Measurements from ENCODE around the gene NRBF2. TPM values are rescaled to one million over a fixed set of nuclear protein-coding genes. Genes with fewer than 3 reads are reported as not detected.
"Not testable (repeated sequence)": the region's sequence is repeated elsewhere in the genome, so short reads cannot be mapped to it uniquely, and the experiment has no call there.

Gene NRBF2
- 21.0 TPM for total RNA-seq

DNA sequence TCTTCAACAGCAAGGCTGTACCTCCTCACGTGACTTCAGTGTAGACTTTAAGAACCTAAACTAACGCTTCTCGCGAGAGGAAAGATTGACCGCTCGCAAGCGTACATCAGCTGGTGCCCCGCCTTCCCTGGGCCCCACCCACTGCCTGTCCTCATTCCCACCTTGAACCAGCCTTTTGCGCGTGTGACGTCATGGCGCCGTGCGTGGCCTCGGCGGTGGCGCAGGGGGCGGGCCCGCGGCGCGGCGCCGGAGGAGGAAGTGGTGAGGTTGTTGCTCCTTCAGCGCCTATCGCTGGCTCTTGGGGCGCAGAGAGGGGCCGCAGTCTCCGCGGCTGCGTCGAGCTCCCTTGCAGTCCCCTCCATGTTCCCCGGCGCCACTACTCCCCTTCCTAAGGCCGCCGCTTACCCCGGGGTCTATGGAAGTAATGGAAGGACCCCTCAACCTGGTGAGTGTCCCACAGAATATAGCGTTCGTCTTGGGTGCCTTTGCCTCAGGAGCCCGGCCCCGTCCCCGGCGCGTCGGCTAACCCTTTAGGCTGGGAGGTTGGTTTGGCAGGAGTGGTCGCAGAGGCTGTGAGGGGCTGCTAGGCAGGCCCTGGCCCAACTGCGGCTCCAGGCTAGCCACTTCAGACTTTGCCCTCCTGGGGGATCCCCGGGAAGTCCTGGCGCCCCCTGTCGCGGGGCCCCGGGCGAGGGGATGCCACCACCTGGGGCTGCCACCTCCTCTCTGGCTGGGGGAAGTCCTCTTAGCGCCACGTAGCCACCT, at the start of gene NRBF2:
Gene NRBF2 (plus strand): TSS at position 273 of the 765 bp plus-strand sequence. CDS start 143 bp downstream, at position 416.
- peak; percentile 99 for DNase-seq

DNA sequence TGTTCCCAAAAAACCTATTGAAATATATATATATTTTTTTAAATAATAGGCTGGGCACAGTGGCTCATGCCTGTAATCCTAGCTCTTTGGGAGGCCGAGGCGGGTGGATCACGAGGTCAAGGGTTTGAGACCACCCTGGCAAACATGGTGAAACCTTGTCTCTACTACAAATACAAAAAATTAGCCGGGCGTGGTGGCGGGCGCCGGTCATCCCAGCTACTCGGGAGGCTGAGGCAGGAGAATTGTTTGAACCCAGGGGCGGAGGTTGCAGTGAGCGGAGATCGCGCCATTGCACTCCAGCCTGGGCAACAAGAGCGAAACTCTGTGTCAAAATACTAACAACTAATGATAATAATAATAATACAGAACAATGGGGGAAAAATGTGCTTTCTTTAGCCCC, 49.7 kb upstream of the NRBF2 start:
- not testable (repeated sequence) for DNase-seq

DNA sequence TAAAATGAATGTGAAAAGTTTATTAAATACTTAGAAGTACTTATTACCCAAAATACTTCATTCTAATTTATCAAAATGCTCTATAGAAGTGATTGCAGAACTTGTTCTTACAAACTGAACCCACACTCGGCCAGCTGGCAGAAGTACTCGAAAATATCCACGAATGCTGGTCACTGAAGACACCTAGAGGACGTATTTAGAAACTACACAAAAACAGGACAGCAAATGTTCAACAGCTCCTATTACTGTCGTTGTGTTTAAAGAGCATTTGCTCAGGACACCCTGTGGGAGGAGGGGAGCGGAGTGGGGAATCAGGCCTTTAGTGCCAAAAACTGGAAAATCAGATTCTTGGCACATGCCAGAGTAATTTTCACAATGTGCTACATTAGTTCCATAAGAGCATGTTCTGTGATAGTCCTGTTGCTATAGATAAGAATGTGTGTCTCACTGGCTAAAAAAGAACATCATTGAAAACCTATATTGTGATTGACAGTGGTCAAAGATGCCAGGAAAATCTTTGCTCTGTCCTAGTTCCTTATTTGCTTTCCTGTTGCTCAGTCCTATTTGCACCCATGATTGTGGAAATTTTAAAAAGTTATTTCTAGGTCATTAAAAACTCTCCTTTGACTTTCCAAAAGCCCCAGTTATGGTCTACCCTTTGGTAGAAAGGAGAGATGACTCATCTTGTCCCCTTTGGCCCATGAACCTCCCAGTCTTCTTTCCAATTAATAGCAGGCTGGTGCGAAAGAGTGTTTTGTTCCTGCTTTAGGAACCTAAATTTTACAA, 49.0 kb upstream of the NRBF2 start:
- peak; percentile 89 for DNase-seq

DNA sequence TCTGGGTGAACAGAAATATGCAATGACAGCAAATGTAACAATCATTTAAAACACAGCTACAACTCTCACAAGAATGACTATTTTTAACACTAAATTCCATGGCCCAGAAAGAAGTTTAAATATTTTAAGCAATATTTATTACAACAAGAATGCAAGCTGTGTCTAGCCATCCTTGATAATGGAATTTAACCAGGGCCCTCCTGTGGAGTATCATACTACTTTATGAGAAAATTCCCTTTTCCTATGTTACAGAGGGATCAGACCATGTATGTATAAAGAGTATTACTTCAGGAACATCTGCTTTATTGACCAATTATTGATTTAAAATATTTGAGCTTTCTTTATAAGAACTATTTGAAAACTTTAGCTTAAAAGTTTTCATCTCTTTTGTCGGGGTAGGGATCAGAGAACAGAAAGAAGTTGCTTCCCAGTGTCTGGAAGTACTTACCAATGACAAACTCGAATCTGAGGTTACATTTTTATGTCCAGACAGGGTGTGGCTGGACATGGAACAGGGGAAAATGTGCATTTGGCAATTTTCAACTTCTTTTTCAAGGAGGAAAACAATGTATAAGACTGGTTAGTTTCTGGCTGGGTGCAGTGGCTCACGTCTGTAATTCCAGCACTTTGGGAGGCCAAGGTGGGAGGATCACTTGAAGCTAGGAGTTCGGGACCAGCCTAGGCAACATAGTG, 48.3 kb upstream of the NRBF2 start:
- no peak for DNase-seq

DNA sequence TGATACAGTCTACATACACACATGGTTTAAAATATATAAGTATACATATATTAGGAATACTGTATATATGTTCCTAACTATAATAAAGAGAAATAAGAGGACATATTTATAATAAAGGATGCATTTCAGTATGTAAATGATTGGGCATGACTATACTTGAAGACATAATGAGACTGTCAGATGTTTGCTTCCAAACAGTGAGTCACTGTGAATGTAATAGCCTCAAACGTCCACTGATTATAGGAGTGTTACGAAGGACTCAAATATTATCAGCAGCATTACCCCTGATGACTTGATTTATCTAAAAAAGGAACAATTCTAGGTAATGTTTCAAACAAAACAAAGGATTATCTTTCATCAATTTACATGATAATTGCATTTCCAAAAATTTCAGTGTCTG, 39.9 kb upstream of the NRBF2 start:
- DNase-seq: no peak

DNA sequence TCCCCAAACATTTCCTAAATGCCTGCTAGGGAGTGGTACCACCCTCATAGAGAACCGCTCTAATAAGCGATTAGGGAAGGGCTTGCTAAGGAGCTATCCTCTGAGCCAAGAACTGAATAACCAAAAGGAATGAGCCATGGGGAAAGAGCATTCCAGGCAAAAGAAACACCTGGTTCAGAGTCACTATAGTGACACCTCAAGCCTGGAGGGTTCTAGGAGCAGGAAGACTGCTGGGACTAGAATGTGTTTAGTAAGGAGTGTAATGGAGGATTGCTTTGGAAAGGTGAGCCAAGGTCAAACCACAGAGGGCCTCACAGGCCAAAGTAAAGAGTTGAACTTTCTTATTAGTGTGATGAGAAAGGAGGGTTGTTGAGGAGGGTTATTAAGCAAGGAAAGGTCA, 38.7 kb upstream of the NRBF2 start:
- DNase-seq: no peak

DNA sequence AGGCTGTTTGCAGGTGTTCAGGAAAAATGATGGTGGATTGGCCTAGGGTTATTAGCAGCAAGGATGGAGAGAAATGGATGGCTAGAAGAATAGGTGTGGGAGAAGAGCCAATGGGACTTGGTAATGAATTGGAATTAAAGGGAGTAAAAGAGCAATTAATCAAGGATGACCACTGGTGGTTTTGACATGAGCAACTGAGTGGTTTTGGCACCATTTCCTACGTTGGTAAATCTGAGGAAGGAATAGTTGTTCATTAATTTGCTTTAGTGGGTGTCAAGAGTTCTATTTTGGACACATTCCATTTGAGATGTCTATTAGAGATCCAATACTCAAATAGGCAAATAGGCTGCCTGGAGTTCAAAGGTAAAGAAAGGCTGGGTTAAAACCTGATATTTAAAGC, 38.2 kb upstream of the NRBF2 start:
- no peak for DNase-seq

DNA sequence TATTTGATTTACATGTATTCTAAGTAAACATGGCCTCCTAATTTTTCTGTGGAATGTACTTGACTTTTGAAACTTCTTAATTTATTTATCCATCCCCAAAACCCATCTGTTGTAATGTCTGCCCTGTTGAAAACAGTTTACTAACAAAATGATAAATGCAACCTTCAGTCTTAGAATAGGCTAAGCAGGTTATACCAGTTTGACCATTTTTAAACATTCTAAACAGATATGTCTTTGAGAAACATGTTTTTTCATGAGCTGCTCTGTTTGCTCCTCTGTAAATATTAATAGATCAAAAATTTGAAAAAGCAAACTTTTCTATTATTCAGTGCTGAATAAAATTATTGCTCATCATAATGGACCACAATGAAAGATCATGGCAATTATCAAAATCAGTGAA, 33.4 kb upstream of the NRBF2 start:
- peak; percentile 12 for DNase-seq

DNA sequence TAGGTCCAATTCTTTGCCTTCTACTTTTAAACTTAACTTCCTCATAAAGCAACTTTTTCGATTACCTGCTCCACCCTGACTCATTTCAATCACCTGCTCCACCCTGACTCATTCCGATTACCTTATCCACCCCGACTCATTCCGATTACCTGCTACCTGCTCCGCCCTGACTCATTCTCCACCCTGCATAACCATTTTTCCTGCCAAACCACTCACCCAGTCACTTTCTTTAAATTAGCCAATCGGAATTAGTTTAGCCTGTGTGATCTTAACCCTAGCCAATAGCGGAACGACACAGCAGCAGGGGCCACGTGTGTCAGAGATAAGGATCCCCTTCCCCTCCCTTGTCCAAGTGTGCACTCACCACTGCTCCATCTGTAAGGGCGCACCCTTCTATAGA, 32.0 kb upstream of the NRBF2 start:
- not testable (repeated sequence) for DNase-seq

DNA sequence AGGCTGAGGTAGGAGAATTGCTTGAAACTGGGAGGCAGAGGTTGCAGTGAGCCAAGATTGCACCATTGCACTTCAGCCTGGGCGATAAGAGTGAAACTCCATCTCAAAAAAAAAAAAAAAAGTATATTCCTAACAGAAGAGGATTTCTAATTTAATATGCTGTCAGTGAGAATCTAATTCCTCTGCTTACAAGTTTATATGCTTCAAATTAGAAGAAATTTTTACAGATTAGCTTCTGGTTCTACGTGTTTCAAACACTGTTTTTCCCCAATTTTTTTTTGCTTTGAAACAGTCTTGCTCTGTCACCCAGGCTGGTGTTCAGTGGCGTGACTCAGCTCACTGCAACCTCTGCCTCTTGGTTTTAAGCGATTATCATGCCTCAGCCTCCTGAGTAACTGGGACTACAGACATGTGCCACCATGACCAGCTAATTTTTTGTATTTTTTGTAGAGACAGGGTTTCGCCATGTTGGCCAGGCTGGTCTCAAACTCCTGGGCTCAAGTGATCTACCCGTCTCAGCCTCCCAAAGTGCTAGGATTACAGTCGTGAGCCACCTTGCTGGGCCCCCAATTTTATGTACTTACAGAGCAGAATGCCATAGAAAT, 30.7 kb upstream of the NRBF2 start:
- DNase-seq: not testable (repeated sequence)

DNA sequence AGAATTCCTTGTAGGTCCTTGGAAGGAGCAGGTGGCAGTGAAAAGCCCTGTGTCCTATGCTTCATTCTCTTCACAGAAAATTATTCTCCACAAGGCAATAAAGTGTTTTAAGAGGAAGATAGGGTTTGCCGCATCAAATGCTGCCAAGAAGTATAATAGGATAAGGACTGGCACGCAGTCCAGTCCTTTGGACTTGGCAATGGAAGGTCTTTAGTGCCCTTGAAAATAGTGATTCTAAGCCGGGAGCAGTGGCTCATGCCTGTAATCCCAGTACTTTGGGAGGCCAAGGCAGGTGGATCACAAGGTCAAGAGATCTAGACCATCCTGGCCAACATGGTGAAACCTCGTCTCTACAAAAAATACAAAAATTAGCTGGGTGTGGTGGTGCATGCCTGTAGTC, 29.9 kb upstream of the NRBF2 start:
- not testable (repeated sequence) for DNase-seq

DNA sequence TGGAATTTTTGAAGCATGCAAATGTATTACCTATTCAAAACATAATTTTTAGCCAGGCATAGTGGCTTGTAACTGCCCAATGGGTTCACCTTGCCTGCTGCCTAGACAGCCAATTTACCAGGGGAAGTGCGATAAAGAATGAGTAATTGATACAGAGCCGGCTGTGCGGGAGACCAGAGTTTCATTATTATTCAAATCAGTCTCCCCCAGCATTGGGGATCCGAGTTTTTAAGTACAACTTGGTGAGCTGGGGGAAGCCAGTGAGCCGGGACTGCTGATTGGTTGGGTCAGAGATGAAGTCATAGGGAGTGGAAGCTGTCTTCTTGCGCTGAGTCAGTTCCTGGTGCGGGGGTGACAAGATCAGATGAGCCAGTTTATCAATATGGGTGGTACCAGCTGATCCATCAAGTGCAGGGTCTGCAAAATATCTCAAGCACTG, 29.1 kb upstream of the NRBF2 start:
- no peak for DNase-seq

DNA sequence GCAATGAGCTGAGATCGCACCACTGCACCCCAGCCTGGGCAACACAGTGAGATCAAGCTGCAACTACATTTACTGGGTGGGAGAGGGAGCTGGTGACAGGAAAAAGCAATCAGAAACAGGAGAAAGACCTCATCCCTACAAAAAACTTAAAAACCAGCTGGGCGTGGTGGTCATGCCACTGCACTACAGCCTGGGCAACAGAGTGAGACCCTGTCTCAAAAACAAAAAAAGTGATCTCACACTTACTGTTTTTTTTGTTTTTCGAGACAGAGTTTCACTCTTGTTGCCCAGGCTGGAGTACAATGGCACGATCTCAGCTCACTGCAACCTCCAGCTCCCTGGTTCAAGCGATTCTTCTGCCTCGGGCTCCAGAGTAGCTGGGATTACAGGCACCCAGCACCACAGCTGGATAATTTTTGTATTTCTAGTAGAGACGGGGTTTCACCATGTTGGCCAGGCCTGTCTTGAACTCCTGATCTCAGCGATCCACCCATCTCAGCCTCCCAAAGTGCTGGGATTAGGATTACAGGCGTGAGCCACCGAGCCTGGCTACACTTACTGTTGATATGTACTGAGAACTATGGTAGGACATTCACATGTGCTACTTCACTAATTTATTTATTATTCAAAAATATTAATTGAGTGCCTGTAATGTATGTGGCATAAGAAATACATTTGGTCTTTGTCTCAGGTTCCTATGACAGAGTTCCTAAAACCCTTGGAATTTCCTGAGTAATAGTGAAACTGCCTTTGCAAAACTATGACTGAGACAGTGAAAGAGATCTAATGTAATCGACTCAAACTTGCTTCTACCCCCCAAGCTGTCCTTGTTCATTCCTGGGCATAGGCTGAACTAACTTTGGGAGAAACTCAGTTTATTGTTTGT, 27.7 kb upstream of the NRBF2 start:
- no peak for DNase-seq

DNA sequence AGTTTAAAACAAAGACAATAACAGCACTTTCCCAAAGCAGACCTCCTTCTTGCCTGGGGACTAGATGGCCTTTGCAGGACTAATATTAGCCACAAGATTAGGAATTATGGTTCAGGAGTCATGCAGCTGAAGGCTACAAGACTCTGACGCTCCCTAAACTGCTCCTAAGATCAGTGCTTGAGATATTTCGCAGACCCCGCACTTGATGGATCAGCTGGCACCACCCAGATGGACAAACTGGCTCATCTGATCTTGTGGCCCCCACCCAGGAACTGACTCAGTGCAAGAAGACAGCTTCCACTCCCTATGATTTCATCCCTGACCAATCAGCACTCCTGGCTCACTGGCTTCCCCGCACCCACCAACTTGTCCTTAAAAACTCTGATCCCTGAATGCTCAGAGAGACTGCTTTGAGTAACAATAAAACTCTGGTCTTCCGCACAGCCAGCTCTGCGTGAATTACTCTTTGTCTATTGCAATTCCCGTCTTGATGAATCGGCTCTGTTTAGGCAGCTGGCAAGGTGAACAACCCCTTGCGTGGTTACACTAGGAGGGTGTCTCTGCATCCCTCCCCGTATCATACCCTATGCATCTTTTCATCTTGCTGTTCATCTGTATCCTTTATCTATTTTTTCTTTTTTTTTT, 26.9 kb upstream of the NRBF2 start:
- no peak for DNase-seq

DNA sequence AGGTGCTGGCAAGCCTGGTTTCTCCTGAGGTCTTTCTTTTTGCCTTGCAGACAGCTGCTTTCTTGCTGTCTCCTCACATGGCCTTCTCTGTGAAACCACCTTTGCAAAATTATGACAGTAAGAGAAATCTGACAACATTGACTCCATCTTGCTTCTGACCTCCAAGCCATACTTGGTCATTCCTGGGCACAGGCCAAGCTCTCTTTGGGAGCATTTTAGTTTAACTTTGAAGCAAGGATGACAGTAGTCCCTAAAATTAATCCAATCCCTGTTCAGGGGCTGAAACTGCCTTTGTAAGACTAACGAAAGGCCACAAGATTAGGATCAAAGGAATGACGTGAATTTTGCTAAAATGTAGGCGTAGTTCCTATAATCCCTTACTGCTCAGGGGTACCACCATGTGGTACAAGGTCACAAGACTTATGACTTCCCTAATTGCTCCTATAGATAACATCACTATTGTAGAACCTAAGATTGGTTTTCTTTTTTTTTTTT, 25.1 kb upstream of the NRBF2 start:
- no peak for DNase-seq

DNA sequence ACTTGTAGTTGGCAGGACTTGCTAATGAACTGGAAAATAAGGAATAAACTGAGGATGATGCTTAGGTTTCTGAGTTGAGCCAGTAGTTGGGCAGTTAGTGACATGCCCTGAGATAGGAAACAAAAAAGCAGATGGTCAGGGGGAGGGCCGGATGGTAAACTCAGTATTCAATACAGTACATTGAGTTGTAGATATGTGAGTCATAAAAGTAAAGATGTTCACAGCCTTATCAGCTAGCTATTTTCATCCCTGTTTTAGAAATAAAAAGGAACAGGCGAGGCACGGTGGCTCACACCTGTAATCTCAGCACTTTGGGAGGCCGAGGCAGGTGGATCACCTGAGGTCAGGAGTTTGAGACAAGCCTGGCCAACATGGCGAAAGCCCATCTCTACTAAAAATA, 22.2 kb upstream of the NRBF2 start:
- no peak for DNase-seq

DNA sequence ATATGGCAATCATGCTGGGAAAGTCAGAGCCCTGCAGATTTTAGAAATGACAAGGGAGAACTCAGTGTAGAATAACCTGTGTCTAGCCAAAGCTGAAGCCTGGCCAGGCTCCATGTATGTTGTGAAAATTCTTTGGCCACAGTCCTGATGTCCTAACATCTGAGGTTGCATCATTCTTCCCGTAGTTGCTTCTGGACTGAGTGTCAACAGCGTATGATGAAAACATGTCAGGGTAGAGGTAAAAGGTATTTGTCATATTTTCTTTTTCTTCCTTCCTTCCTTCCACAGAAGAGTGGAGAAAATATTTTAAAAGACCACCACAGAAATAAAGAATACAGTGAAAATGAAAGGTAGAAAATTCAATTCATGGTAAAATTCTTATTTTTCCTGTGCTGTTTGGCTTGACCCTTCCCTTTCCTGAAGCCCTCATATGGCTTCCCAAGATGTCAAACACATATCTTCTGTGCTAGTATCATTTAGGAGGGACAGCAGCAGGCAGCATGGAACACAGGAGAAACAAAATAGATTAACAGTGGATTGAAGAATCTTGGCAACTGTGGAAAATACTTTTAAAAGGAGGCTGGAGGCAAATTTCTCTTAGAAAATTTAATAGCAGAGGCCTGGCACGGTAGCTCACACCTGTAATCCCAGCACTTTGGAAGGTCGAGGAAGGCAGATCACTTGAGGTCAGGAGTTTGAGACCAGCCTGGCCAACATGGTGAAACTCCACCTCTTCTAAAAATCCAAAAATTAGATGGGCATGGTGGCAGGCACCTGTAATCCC, 18.9 kb upstream of the NRBF2 start:
- DNase-seq: peak; percentile 82

DNA sequence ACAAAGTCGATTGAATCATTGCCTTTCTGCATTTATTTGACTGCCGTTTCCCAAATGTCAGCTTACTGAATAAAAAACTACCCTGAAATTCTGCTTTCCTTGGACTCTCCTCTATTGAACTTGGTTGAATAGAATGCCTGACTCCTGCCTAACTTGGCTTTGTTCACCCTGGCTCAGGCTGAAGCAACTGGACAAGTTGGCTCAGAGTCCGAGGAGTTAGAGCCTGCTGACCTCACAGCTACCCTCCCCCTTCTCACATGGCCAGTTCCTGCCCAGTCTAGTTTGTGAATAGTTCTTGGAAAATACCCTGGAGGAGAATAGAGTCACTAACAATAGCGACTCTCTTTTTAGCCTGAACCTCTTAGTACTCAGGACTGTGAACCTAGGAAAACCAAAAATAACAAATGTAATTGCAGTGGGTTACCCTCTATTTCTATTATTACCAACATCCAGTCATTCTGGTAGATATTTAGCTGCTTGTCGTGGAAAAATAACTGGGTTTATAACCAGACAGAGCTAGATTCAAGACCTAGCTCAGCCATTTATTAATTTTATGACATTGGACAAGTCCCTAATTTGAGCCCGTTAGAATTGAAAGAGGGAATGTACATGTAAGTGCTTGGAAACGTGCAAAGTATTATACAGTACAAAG, 17.3 kb upstream of the NRBF2 start:
- DNase-seq: peak; percentile 59

DNA sequence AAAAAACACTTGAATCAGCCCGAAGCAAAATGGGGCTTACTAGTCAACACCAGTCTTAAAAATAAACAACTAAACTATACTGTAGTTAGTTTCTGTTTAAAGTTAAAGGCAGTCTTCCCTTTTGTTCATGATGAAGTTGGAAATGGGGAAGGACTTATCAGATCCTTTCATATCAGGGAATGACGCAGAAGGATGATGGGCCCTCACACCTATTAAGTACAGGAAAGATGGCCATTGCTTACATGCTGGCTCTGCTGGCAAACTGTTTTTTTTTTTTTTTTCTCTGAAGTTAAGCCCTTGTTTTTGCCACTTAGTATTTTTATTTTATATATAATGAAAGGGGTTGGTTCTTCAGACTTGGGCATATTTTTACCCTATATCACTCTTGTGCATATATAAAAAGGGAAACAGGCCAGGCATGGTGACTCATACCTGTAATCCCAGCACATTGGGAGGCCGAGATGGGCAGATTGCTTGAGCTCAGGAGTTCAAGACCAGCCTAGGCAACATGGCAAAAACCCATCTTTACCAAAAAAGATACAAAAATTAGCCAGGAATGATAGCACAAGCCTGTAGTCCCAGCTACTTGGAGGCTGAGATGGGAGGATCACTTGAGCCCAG, 16.6 kb upstream of the NRBF2 start:
- no peak for DNase-seq
